Measurements from ENCODE around the gene OXER1. TPM values are rescaled to one million over a fixed set of nuclear protein-coding genes. Genes with fewer than 3 reads are reported as not detected.

The OXER1 gene
- total RNA-seq, 1 experiment from 2014 or later = 0.90 TPM

- TF ChIP-seq EZH2 (IDR thresholded peaks at IDR 0.05; ENCODE audit: borderline replicate concordance, low read depth, low read length, poor library complexity, severe bottlenecking) = no peak
- TF ChIP-seq CTCF (conservative IDR thresholded peaks at IDR 0.05; ENCODE audit: low read depth, low read length) = no peak
- ChIA-PET POLR2A (ENCODE audit: low non-redundant PET) (no interaction called here), CTCF (no interaction called here)
- intact Hi-C loops (cut with micrococcal nuclease; ENCODE audit: unreplicated experiment) = no loop called here
- Histone ChIP-seq H3K27me3 (replicated peaks; ENCODE audit: insufficient read depth, low read depth, low read length, poor library complexity) (no peaks in the 10 kb centered on the region), H3K4me3 (ENCODE audit: low read depth, low read length, poor library complexity, severe bottlenecking) (no peak overlapping the region), H3K4me1 (ENCODE audit: insufficient read depth, low read length, poor library complexity, severe bottlenecking) (no peaks in the 10 kb centered on the region), H3K27ac (ENCODE audit: low read depth, low read length, poor library complexity, severe bottlenecking) (no peak overlapping the region), H3K9me3 (ENCODE audit: low read depth, low read length, poor library complexity, severe bottlenecking) (no peaks in the 10 kb centered on the region), H3K36me3 (ENCODE audit: insufficient read depth, low read length, poor library complexity, severe bottlenecking) (no peaks in the 10 kb centered on the region)
- peak; percentile 24 for DNase-seq (ENCODE audit: low spot score)
- BruUV-seq (replicated peaks) = no TSS peak
Measured at GRCh38 chr2:42722320-42723190, 41.4 kb downstream of the OXER1 start.

- Histone ChIP-seq H3K4me1 (ENCODE audit: insufficient read depth, low read length, poor library complexity, severe bottlenecking) (no peaks in the 10 kb centered on the region), H3K4me3 (ENCODE audit: low read depth, low read length, poor library complexity, severe bottlenecking) (no peak overlapping the region), H3K27me3 (replicated peaks; ENCODE audit: insufficient read depth, low read depth, low read length, poor library complexity) (no peaks in the 10 kb centered on the region), H3K36me3 (ENCODE audit: insufficient read depth, low read length, poor library complexity, severe bottlenecking) (no peaks in the 10 kb centered on the region), H3K27ac (ENCODE audit: low read depth, low read length, poor library complexity, severe bottlenecking) (no peak overlapping the region), H3K9me3 (ENCODE audit: low read depth, low read length, poor library complexity, severe bottlenecking) (no peaks in the 10 kb centered on the region)
- intact Hi-C loops (cut with micrococcal nuclease; ENCODE audit: unreplicated experiment) = no loop called here
- BruUV-seq (replicated peaks) = no TSS peak
- CTCF ChIA-PET = no interaction called here
- POLR2A ChIA-PET (ENCODE audit: low non-redundant PET) = no interaction called here
- TF ChIP-seq CTCF (conservative IDR thresholded peaks at IDR 0.05; ENCODE audit: low read depth, low read length) (no peak), EZH2 (IDR thresholded peaks at IDR 0.05; ENCODE audit: borderline replicate concordance, low read depth, low read length, poor library complexity, severe bottlenecking) (no peak)
- no peak for DNase-seq (ENCODE audit: low spot score)
Measured at GRCh38 chr2:42721898-42722297, 42.0 kb downstream of the OXER1 start.

- no TSS peak for BruUV-seq (replicated peaks)
- DNase-seq (ENCODE audit: low spot score) = no peak
- Histone ChIP-seq H3K27ac (ENCODE audit: low read depth, low read length, poor library complexity, severe bottlenecking) (no peak overlapping the region), H3K27me3 (replicated peaks; ENCODE audit: insufficient read depth, low read depth, low read length, poor library complexity) (no peaks in the 10 kb centered on the region), H3K9me3 (ENCODE audit: low read depth, low read length, poor library complexity, severe bottlenecking) (no peaks in the 10 kb centered on the region), H3K4me1 (ENCODE audit: insufficient read depth, low read length, poor library complexity, severe bottlenecking) (no peaks in the 10 kb centered on the region), H3K36me3 (ENCODE audit: insufficient read depth, low read length, poor library complexity, severe bottlenecking) (no peaks in the 10 kb centered on the region), H3K4me3 (ENCODE audit: low read depth, low read length, poor library complexity, severe bottlenecking) (no peak overlapping the region)
- TF ChIP-seq EZH2 (IDR thresholded peaks at IDR 0.05; ENCODE audit: borderline replicate concordance, low read depth, low read length, poor library complexity, severe bottlenecking) (no peak), CTCF (conservative IDR thresholded peaks at IDR 0.05; ENCODE audit: low read depth, low read length) (no peak)
- intact Hi-C loops (cut with micrococcal nuclease; ENCODE audit: unreplicated experiment) = no loop called here
- ChIA-PET POLR2A (ENCODE audit: low non-redundant PET) (no interaction called here), CTCF (no interaction called here)
Measured at GRCh38 chr2:42714686-42715085, 49.2 kb downstream of the OXER1 start.

All from A673 (cell line).